Peyer's patch (tissue), 4 donors: Measurements from ENCODE around the gene ABL1.

Experiments used
- POLR2A ChIP-seq, 2 donors: fragments of 450-650 bp; IDR thresholded peaks; one replicate each; pipeline ENCODE4 v1.5.1; 2017; ENCODE audit warnings: antibody characterized with exemption in 2 of 2, mild to moderate bottlenecking in 2 of 2, moderate library complexity in 2 of 2
- TF ChIP-seq, protein P1 (sequence below), 6 experiments: fragments of 450-650 bp in 4 of 6; fragments of 200-600 bp in 2 of 6; sonication (generic) in 1 of 6; IDR thresholded peaks; one replicate each; pipeline ENCODE4 v1.5.1; 2017 to 2019; ENCODE audit warnings: antibody characterized with exemption in 6 of 6, mild to moderate bottlenecking in 3 of 6, moderate library complexity in 1 of 6

DNA sequence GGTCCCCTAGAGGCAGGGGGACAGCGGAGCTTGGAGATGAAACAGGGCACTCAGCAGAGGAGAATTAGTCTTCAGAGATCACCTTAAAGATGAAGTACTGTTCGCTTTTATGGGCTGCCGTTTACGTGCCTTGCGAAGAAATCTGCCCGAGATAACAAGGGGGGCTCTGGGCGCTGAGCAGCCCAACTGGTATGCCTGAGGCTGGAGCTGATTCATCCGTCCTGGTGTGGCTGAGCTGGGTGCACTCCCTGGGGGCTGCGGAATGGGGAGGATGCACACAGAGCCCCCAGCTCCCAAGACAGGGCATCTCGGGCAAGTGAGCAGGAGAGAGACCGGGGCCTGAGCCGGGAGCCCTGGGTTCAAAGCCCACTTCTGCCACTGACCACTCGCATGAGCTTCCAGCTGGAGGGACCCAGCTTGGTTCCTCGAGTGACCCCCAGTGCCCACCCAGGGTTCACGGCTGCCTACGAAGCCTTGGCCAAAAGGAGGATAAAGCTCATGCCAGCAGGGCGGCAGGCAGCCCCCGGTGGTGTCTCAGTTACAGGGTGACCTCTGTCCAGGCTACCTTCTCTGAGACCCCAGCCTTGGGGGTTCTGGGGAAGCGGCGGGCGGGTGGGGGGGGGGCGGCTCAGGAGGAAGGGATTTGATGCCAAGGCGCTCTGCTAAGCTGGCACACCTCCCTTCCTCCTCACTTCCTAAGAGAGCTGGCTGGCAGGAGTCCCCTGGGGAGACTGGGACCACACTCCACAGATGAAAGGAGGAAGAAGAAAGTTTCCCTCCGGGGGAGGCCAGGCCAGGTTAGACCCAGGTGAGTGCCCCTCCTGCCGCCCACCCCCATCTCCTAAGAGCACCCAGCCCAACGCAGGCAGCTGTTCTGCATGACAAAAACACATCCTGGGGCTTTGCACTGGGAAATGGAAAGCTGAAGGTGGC lies 98.3 kb downstream of the ABL1 start:
- TF ChIP-seq, protein P1, sequence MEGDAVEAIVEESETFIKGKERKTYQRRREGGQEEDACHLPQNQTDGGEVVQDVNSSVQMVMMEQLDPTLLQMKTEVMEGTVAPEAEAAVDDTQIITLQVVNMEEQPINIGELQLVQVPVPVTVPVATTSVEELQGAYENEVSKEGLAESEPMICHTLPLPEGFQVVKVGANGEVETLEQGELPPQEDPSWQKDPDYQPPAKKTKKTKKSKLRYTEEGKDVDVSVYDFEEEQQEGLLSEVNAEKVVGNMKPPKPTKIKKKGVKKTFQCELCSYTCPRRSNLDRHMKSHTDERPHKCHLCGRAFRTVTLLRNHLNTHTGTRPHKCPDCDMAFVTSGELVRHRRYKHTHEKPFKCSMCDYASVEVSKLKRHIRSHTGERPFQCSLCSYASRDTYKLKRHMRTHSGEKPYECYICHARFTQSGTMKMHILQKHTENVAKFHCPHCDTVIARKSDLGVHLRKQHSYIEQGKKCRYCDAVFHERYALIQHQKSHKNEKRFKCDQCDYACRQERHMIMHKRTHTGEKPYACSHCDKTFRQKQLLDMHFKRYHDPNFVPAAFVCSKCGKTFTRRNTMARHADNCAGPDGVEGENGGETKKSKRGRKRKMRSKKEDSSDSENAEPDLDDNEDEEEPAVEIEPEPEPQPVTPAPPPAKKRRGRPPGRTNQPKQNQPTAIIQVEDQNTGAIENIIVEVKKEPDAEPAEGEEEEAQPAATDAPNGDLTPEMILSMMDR (IDR thresholded peaks at IDR 0.05) = no peak
- no peak for TF ChIP-seq POLR2A (IDR thresholded peaks at IDR 0.05)
